AG09319 (cell line): ENCODE results near the gene SYPL2.
A peak's percentile ranks its signal among the peaks of the same experiment; 100 is the strongest.

Experiments used
- DNase-seq: peaks from one replicate; pipeline ENCODE4 v3.0.0-alpha.2; 2010; ENCODE audit warnings: low read depth; ENCODE audit errors: extremely low read depth
- CTCF ChIP-seq: IDR thresholded peaks from 2 replicates; pipeline ENCODE4 v1.5.1; 2011; ENCODE audit warnings: low read depth, mild to moderate bottlenecking, inconsistent platforms, low read length, moderate library complexity

The SYPL2 gene

GRCh38 chr1:109499661-109500536 is 33.6 kb downstream of the SYPL2 start:
- TF ChIP-seq CTCF: peak; percentile 48

GRCh38 chr1:109500941-109501381 is 34.6 kb downstream of the SYPL2 start:
- TF ChIP-seq CTCF: no peak
- DNase-seq: peak; percentile 57

More at GRCh38 chr1:109499661-109500536, 33.6 kb downstream of the SYPL2 start:
- no peak for DNase-seq

GRCh38 chr1:109501644-109502363 is 35.5 kb downstream of the SYPL2 start:
- no peak for DNase-seq
- no peak for TF ChIP-seq CTCF

- no peak for TF ChIP-seq CTCF
- DNase-seq: no peak
These were observed 36.1 kb downstream of the SYPL2 start for GRCh38 chr1:109502364-109502851.

GRCh38 chr1:109503935-109504334 is 37.6 kb downstream of the SYPL2 start:
- no peak for TF ChIP-seq CTCF
- no peak for DNase-seq

- TF ChIP-seq CTCF: no peak
- DNase-seq: no peak
These were observed 38.6 kb downstream of the SYPL2 start for GRCh38 chr1:109504974-109505373.
